ENCODE data around the gene DOK7.

The DOK7 gene

DNA sequence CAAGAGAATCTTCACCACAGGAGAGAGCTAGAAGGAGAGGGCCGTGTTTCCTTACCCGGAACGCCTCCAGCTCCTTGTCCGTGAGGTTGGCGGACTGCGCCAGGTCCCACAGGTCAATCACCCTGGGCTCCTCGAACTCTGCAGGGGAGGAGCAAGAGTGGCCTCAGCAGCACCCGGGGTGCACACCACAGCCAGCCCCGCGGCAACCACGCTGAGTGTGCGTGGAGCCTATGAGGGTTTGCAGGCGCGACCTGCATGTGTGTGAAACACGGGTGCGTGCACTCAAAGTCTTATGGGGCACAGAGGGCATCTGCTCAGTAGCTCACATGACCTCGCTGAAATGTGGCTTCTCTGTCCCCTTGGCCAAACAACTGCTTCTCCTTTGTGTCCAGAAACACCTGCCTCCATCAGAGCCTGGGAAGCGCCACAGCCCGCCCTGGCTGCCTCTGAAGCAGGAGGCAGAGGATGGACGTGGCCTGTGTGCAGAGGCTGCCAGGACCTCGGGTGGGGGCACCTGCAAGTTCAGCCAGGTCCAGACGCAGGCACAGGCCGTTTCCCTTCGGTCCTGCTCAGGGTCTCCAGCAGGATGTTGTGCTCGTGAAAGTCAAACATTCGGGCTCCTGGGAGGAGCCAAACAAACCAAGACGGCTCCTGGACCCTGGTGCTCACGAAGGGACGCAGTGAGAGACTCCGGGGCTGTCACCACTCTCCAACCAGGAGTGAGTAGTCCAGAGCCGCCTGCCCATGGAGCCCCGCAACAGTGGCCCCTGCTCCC is 53.1 kb downstream of the DOK7 start:
- no peak for TF ChIP-seq POLR2AphosphoS5 (IDR thresholded peaks at IDR 0.05; ENCODE audit: low read depth, low read length)
- no peak for TF ChIP-seq POLR2A (IDR thresholded peaks at IDR 0.05; ENCODE audit: low read depth, low read length)
- no peak for TF ChIP-seq SPI1 (IDR thresholded peaks at IDR 0.05; ENCODE audit: low read depth, low read length)
- FAIRE-seq (no peak), DNase-seq (ENCODE audit: insufficient read length, low spot score) (no peak)

DNA sequence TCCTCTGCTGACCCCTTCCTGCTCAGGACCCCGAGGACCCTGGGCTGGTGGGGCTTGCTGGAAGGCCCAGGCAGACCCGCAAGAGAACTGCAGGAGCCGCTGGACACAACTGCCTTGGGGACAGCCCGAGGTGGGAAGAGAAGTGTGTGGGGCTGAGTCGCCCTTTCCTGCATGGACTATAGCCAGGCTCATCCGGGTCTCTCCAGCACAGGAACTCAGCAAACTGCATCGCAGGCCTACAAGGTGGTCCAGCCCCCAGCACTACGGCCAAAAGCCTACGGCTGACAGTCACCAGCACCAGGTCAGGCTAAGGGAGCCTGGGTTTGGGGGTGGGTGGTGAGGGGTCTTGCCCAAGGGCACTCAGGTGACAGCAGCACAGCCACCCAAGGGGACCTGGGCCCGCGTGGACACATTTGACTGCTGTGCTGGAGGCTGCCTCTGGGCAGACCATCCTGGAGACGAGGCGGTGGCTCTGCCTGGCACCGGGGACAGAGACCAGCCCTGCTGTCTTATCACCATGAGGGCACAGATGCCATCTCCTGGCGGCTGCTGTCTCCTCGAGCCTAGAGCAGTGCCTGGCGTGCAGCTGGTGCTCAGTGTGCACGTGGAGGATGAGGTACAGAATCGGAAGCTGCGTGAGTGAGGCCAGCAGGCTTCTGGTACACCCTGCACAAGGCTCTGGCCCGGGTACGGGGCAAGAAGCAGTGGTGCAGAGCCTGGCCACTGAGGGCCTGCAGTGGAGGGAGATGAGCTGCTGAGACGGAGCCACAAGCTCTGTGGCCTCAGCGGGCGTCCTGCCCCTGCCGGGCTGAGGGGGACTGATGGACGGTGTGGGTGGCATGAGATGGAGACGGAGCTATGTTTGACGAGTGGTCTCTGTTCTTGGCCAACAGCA is 54.0 kb downstream of the DOK7 start:
- DNase-seq (ENCODE audit: insufficient read length, low spot score) (no peak), FAIRE-seq (no peak)
- no peak for TF ChIP-seq POLR2AphosphoS5 (IDR thresholded peaks at IDR 0.05; ENCODE audit: low read depth, low read length)
- TF ChIP-seq PAX5 (IDR thresholded peaks at IDR 0.05; ENCODE audit: insufficient read depth, low read length, severe bottlenecking), result no peak
- TF ChIP-seq POLR2A (IDR thresholded peaks at IDR 0.05; ENCODE audit: low read depth, low read length), result no peak
- no peak for TF ChIP-seq SPI1 (IDR thresholded peaks at IDR 0.05; ENCODE audit: low read depth, low read length)
- no peak for TF ChIP-seq TAF1 (IDR thresholded peaks at IDR 0.05; ENCODE audit: low read depth, low read length)
- no peak for TF ChIP-seq POU2F2 (IDR thresholded peaks at IDR 0.05; ENCODE audit: low read depth, low read length)

- no peak for TF ChIP-seq POLR2AphosphoS5 (IDR thresholded peaks at IDR 0.05; ENCODE audit: low read depth, low read length)
- TF ChIP-seq POLR2A (IDR thresholded peaks at IDR 0.05; ENCODE audit: low read depth, low read length), result no peak
- TF ChIP-seq TAF1 (IDR thresholded peaks at IDR 0.05; ENCODE audit: low read depth, low read length), result no peak
- no peak for TF ChIP-seq SPI1 (IDR thresholded peaks at IDR 0.05; ENCODE audit: low read depth, low read length)
- TF ChIP-seq PAX5 (IDR thresholded peaks at IDR 0.05; ENCODE audit: insufficient read depth, low read length, severe bottlenecking), result no peak
- TF ChIP-seq POU2F2 (IDR thresholded peaks at IDR 0.05; ENCODE audit: low read depth, low read length), result no peak
- FAIRE-seq (no peak), DNase-seq (ENCODE audit: insufficient read length, low spot score) (no peak)
Observed at GRCh38 chr4:3517731-3518510, 54.8 kb downstream of the DOK7 start.

- TF ChIP-seq TAF1 (IDR thresholded peaks at IDR 0.05; ENCODE audit: low read depth, low read length), result no peak
- TF ChIP-seq POLR2AphosphoS5 (IDR thresholded peaks at IDR 0.05; ENCODE audit: low read depth, low read length), result no peak
- TF ChIP-seq SPI1 (IDR thresholded peaks at IDR 0.05; ENCODE audit: low read depth, low read length), result no peak
- no peak for TF ChIP-seq POU2F2 (IDR thresholded peaks at IDR 0.05; ENCODE audit: low read depth, low read length)
- no peak for TF ChIP-seq POLR2A (IDR thresholded peaks at IDR 0.05; ENCODE audit: low read depth, low read length)
- TF ChIP-seq PAX5 (IDR thresholded peaks at IDR 0.05; ENCODE audit: insufficient read depth, low read length, severe bottlenecking), result no peak
- DNase-seq (ENCODE audit: insufficient read length, low spot score), result no peak
- FAIRE-seq, result no peak
Observed at GRCh38 chr4:3518511-3518880, 55.4 kb downstream of the DOK7 start.

GRCh38 chr4:3518941-3519340 is 55.8 kb downstream of the DOK7 start:
- TF ChIP-seq POLR2A (IDR thresholded peaks at IDR 0.05; ENCODE audit: low read depth, low read length) (no peak), POU2F2 (IDR thresholded peaks at IDR 0.05; ENCODE audit: low read depth, low read length) (no peak), TAF1 (IDR thresholded peaks at IDR 0.05; ENCODE audit: low read depth, low read length) (no peak), SPI1 (IDR thresholded peaks at IDR 0.05; ENCODE audit: low read depth, low read length) (no peak), PAX5 (IDR thresholded peaks at IDR 0.05; ENCODE audit: insufficient read depth, low read length, severe bottlenecking) (no peak), POLR2AphosphoS5 (IDR thresholded peaks at IDR 0.05; ENCODE audit: low read depth, low read length) (no peak)
- DNase-seq (ENCODE audit: insufficient read length, low spot score) (no peak), FAIRE-seq (no peak)

GRCh38 chr4:3519468-3520264 is 56.6 kb downstream of the DOK7 start:
- DNase-seq (ENCODE audit: insufficient read length, low spot score), result no peak
- TF ChIP-seq POLR2A (IDR thresholded peaks at IDR 0.05; ENCODE audit: low read depth, low read length) (no peak), POLR2AphosphoS5 (IDR thresholded peaks at IDR 0.05; ENCODE audit: low read depth, low read length) (no peak), PAX5 (IDR thresholded peaks at IDR 0.05; ENCODE audit: insufficient read depth, low read length, severe bottlenecking) (no peak), SPI1 (IDR thresholded peaks at IDR 0.05; ENCODE audit: low read depth, low read length) (no peak), POU2F2 (IDR thresholded peaks at IDR 0.05; ENCODE audit: low read depth, low read length) (no peak), TAF1 (IDR thresholded peaks at IDR 0.05; ENCODE audit: low read depth, low read length) (no peak)
- FAIRE-seq, result no peak

GRCh38 chr4:3520276-3520675 is 57.2 kb downstream of the DOK7 start:
- TF ChIP-seq POLR2AphosphoS5 (IDR thresholded peaks at IDR 0.05; ENCODE audit: low read depth, low read length) (no peak), PAX5 (IDR thresholded peaks at IDR 0.05; ENCODE audit: insufficient read depth, low read length, severe bottlenecking) (no peak), TAF1 (IDR thresholded peaks at IDR 0.05; ENCODE audit: low read depth, low read length) (no peak), SPI1 (IDR thresholded peaks at IDR 0.05; ENCODE audit: low read depth, low read length) (no peak), POU2F2 (IDR thresholded peaks at IDR 0.05; ENCODE audit: low read depth, low read length) (no peak), POLR2A (IDR thresholded peaks at IDR 0.05; ENCODE audit: low read depth, low read length) (no peak)
- FAIRE-seq (no peak), DNase-seq (ENCODE audit: insufficient read length, low spot score) (no peak)

DNA sequence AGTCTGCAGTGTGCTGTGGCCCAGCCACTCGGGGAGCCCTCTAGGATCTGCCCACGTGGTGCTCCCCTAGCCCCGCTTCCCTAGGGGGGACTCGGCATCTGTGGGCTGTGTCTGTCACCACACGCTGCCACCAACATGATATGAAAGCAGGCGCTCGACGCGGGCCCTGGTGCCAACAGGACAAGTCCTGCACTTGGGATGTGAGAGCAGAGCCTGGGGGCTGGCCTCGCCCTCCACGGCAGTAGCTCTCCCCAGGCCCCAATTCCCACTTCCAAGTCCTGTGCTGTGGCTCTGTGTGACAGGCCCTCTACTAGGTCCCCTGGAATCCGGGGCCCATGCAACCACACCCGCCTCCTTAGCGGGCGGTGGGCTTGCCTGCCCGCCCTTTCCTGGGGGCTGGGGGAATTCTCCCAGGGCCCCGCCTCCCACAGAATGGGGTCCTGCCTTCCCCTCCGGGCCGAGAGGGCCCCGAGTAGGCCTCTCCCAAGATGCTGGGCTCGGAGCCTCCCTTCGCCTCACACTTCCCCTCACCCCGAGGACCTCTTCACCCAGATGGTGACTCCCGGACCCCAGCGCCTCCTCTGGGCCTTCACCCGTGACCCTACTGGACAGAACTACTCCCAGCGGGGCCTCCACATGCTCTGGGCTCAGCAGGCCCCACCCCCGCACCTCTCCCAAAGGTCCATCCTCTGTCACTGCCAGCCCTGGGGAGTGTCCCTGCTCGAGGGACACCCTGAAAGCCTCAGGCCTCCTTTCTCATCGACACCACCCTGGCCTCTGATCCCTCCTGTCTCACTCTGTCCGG is 57.9 kb downstream of the DOK7 start:
- DNase-seq (ENCODE audit: insufficient read length, low spot score), result no peak
- TF ChIP-seq PAX5 (IDR thresholded peaks at IDR 0.05; ENCODE audit: insufficient read depth, low read length, severe bottlenecking), result no peak
- no peak for TF ChIP-seq POLR2A (IDR thresholded peaks at IDR 0.05; ENCODE audit: low read depth, low read length)
- TF ChIP-seq POLR2AphosphoS5 (IDR thresholded peaks at IDR 0.05; ENCODE audit: low read depth, low read length), result no peak
- no peak for TF ChIP-seq POU2F2 (IDR thresholded peaks at IDR 0.05; ENCODE audit: low read depth, low read length)
- FAIRE-seq, result no peak
